GM13976 (cell line): Measurements from ENCODE around the gene CD48.
"Not testable (repeated sequence)": the region's sequence is repeated elsewhere in the genome, so short reads cannot be mapped to it uniquely, and the experiment has no call there.

Source experiments
- DNase-seq: peaks from one replicate; pipeline ENCODE4 v3.0.0; 2012; ENCODE audit warnings: low spot score
- in situ Hi-C: fragments of 300-500 bp; cut with MboI; formaldehyde crosslinking; loops from one replicate; pipeline ENCODE4 v1.12.0; 2022; ENCODE audit warnings: low sequenced_read_pairs, mixed read lengths, inconsistent platforms; ENCODE audit not compliant: unreplicated experiment
- TF ChIP-seq, protein P1 (sequence below): IDR thresholded peaks from 2 replicates; pipeline ENCODE4 v1.5.1; 2012; ENCODE audit warnings: borderline replicate concordance, mild to moderate bottlenecking; ENCODE audit not compliant: insufficient read depth; ENCODE audit errors: extremely low read depth, missing control alignments, control extremely low read depth

The CD48 gene

GRCh38 chr1:160705742-160706141 lies 5.9 kb downstream of the CD48 start:
- no peak for DNase-seq
- TF ChIP-seq, protein P1, sequence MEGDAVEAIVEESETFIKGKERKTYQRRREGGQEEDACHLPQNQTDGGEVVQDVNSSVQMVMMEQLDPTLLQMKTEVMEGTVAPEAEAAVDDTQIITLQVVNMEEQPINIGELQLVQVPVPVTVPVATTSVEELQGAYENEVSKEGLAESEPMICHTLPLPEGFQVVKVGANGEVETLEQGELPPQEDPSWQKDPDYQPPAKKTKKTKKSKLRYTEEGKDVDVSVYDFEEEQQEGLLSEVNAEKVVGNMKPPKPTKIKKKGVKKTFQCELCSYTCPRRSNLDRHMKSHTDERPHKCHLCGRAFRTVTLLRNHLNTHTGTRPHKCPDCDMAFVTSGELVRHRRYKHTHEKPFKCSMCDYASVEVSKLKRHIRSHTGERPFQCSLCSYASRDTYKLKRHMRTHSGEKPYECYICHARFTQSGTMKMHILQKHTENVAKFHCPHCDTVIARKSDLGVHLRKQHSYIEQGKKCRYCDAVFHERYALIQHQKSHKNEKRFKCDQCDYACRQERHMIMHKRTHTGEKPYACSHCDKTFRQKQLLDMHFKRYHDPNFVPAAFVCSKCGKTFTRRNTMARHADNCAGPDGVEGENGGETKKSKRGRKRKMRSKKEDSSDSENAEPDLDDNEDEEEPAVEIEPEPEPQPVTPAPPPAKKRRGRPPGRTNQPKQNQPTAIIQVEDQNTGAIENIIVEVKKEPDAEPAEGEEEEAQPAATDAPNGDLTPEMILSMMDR: no peak
- in situ Hi-C loops: no loop called here

GRCh38 chr1:160705212-160705621 lies 6.4 kb downstream of the CD48 start:
- DNase-seq, in situ Hi-C loops: not testable (repeated sequence)

DNA sequence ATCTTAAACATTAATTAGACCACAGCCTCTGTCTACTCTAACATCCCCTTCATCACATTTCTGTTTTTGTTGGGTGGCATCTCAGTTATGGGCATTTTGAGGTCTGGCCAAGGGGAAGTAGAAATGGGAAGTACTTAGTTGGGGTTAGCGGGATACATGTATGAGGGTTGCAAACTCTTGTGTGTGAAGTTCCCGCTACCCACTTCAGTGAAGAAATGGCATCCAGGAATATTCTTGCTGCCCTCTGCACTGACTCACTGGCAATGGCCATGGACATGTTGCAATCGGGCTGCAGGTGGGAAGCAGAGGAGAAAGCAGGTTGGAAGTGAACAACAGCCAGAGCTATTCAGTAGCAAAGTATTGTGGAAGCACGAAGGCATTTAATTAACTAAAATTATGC lies 7.4 kb downstream of the CD48 start:
- in situ Hi-C loops: no loop called here
- no peak for DNase-seq
- TF ChIP-seq, protein P1: no peak

DNA sequence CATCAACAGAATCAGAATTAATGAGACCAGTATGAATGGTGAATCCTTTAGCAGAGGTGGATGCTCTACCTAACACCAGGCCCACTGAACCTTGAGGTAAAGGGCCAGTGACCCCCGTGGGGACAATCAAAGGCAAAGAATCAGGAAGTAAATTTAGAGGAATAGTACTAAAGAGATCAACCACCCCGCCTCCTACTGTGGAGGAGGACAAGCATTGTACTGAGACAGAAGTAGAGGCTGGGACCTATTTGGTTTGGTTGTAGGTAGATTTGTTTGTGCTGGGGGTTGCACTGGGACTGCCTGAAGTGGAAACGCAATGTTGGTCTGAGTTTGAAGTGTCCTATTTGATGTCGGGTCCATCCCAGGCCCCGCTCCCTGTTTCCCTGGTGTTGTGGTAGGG lies 9.5 kb downstream of the CD48 start:
- TF ChIP-seq, protein P1: no peak
- DNase-seq: no peak
- in situ Hi-C loops: no loop called here

GRCh38 chr1:160692390-160692789 lies 19.2 kb downstream of the CD48 start:
- DNase-seq, in situ Hi-C loops: not testable (repeated sequence)

DNA sequence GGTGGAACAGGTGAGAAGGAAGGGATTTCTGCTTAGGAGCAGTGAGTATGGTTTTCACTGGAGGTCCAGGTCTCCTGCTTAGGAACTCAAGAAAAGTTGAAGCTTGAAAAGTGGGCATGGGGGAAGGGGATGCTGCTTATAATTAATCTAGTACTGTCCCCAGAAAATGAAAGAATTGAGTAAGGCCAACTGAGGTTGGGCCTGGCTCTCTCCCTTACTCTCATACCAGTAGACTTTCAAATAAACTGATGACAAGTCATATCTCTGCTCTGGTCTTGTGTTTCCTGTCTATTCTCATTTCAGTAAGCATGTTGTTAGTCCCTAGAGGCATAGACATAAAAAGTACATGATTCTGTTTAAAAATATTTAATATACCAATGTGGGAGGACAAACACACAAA lies 26.4 kb downstream of the CD48 start:
- no peak for DNase-seq
- TF ChIP-seq, protein P1: no peak
- in situ Hi-C loops: no loop called here

DNA sequence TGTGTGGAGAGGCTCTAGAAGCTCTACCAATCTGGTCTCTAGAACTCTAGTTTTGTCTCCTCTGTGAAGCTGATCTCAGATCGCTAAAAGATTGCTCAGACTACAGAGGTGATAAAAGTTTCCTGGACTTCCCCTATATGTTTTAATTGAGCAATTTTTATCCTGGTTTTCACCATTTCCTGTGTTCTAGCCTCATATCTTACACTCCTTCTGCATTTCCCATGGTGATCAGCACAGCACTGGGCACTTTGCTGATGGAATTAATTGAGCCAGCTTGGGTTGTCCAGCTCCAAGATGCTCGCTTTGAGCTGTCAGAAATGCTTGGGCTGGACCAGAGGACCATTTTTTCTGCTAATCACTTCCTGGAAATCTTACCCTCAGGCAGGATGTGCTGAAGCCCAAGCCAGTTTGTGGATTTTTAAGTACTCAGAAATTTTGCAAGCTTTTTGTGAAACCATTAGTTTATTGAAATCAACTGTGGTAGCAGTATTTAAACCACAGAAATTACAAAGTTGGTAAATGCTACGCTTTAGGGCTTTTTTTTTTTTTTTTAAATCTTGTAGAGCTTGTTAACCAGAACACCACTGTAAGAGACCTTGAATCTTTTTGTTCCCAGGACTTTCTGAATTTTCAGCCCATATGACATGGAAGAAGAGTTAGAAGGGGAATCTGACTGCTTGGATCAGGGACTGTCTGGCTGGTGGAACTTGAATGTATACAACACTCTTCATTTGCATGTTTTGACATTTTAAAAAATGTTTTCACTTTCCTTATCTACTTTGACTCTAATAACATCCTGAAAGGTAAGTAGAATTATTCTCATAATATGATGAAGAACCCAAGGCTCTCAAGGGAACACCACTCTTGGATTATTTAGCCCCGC lies 28.4 kb downstream of the CD48 start:
- TF ChIP-seq, protein P1: no peak
- in situ Hi-C loops: no loop called here
- no peak for DNase-seq

DNA sequence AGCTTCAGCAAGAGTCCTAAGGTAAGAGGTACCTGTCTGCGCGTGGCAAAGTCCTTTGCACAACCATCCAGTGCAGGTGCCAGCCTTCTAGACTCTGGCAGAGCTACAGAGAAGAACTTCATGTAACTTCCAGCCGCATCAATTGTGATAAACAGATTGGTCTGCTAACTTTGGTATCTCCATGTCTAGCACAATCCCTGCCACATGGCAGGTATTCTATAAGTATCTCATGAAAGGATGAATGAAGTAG lies 29.8 kb downstream of the CD48 start:
- no peak for DNase-seq
- in situ Hi-C loops: no loop called here
- TF ChIP-seq, protein P1: no peak
